Measurements from ENCODE around the gene RAB35.

RAB35 gene

GRCh38 chr12:120116441-120116791 lies at the start of gene RAB35:
Gene RAB35 (minus strand): TSS chr12:120116753. CDS start chr12:120116650, 103 bp downstream.
- no peak for DNase-seq

- DNase-seq, result no peak
These were observed 47.7 kb upstream of the RAB35 start for GRCh38 chr12:120164293-120164692.

DNA sequence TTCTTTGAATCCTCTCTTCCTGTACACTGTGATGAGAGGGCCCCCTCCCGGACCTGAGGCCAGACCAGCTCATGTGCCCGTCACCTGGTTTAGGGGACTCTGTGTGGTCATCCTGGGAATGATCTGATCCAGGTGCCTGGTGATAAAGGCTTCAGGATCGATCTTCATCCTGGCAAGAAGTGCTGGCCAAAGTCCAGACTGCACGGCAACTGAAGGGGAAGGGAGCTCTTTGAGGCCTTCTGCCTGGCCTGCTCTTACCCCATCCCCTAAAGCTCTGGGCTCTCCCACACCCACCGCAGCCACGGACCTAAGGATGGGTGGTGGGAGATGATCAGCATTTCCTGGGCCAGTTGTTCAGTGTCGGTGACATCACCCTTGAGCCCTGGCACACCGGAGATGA lies 46.2 kb upstream of the RAB35 start:
- DNase-seq, result no peak

GRCh38 chr12:120161852-120162251 lies 45.3 kb upstream of the RAB35 start:
- no peak for DNase-seq

DNA sequence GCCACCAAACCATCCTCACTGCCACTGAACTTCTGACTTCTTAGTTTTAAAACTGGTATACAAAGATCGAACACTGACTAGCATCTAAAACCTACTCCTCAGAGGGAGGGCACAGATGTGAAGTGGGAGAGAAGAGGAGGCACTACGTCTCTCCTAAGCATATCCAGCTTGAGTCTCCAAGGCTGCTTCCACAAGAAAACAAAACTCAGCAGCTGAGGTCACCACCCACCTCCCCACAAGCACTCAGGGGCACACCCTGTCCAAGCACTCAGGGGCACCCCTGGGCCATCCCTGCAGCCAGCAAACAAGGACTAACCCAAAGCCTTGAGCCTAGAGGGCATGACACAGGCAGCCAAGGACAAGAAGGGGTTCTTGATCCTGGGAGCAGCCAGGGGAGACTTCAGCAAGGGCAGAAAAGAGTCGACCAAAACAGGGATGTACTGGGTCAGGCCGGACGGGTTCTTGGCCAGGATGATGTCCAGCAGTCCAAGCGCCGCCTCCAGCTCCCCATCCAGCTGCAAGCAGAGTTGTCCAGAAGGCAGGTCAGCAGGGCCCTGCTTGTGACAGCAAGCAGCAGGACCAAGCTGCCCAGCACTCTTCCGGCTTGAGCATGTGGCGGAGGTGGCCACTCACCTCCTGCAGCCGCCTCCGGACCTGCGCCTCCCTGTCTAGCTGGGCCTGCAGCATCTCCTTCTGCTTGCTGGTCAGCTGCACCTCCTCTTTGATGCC lies 43.1 kb upstream of the RAB35 start:
- no peak for DNase-seq

- no peak for DNase-seq
These were observed 41.8 kb upstream of the RAB35 start for GRCh38 chr12:120158351-120158750.

DNA sequence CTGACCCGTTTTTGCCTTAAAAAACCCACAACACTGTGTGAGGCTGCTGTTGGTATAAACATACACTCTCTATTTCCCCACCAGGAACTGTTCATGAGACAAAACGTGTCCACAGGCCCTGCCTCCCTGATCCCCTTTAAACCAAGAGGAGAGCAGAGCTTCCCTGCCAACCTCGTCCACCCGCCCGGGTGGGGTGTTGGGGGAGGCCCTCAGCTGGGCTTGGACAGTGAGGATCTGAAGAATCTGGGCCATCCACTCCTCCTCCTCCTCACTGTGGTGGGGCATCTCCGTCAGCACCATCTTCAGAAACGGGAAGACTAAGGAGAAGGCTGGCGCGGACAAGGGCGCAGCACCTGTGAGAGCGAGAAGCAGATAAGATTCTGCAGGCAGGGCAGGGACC lies 41.1 kb upstream of the RAB35 start:
- no peak for DNase-seq

DNA sequence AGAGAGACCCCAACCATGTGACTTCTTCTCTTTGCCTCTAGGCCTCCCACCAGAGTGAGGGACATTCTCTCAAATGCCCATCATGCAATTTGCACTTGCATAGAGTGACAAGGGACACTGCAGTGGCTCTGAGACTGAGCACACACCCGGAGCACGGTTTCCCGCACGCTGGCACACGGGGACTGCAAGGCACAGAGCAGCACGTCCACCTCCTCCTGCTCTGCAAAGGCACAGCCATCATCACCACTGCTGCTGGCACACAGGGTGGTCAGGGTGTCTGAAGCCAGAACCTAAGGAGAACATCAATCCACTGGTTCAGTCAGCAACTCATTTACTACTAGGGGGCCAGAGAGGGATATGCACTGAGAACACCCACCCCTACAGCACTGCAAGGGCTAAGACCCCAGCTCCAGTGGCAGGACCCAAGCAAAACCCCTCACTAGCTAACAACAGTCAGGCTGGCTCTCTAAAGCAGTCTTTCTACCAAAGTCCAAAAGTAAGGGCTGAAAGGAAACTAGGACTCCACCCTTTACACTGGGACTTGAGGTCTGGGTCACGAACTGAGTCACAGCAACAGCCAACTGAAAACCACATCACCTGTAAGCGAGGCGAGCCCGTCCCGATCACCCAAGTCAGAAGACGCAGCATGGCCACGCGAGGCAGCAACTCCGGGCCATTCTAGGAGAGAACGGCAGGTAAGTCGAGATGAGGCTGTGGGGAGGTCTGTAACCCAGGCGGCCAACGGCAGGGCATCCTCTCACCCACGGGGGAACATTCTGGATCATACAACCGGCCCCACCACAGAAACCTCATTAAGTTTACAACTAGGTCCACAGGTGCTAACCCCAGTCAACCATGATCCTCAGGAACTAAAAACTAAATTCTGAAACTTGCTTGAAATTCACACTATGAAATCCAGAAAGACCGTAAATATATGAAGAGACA lies 40.0 kb upstream of the RAB35 start:
- no peak for DNase-seq

DNA sequence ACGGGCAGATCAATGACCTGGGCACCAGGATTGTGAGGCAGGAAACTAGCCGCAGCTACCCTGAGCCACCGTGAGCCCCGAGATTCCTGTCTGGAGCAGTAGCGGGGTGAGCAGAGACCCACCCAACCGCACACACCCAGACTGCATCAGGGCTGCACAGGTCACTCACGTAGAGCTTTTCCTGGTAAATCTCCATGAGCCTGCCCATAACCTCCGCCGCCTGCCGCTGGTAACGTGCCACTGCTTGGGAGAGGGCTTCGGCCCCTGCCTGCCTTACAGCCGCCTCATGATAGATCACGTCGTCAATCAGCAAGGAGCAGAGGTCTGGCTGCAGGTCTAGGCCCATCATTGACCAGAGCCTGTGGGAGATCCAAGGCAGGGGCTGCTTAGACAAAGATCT lies 38.5 kb upstream of the RAB35 start:
- DNase-seq, result no peak

DNA sequence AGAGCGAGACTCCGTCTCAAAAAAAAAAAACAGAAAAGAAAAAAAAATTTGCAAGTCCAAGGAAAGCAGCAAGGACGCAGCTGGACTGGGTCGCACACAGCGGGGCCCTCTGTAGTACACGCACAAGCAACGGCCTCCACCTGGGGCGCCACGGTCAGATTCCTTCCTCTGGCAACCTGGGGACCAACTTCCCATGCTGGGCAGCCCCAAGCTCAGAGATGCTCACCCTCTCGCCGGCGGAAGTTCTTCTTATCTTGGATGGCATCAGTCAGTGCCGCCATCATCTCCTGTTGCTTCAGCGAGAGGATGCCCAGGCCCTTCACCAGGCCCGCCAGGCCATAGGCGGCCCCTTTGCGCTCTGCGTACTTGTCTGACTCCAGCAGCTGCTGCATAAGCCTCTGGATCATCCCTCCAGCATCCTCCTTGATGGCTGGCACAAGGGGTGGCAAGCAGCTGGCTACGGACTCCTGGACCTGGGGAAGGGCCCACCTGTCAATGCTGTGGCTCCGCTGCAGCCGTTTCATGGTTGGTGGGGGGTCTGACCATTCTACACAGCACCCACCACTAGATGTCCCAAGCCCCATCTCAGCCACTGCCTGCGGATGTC lies 34.5 kb upstream of the RAB35 start:
- DNase-seq, result no peak

GRCh38 chr12:120148011-120148410 lies 31.5 kb upstream of the RAB35 start:
- DNase-seq, result no peak

DNA sequence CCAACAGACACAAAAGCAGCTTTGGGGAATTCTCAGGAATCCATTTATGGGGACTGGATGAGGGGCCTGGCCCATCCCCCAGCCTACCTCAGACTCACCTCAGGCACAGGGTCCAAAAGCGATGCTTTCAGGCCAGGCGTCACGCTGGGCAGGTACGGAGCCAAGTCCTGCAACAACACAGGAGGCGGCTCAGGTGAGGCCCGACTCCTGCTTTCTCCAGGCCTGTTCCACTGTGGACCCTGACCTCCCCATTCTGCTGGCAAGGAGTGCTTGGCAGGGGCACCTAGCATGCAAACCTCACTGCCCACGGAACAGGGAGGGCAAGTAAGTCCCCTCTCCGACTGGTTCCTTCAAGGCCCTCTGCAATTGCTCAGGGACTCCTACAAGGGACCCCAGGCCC lies 28.6 kb upstream of the RAB35 start:
- no peak for DNase-seq

DNA sequence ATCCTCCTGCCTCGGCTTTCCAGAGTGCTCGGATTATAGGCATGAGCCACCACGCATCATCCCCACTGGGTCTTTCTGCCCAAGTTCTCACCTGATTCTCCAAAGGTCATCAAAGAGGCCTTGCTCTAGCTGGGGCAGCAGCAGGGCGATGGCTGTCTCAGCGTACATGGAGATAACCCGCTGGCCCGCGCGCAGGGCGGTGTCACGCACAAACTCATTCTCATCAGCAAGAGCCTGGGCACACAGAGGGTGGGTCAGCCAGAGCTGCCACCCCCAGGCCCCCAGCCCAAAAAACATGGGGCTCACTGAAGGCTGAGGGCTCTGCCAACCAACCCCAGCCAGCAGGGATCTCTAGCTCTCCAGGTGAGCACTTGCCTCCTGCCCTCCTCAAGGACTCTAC lies 27.7 kb upstream of the RAB35 start:
- DNase-seq, result no peak

DNA sequence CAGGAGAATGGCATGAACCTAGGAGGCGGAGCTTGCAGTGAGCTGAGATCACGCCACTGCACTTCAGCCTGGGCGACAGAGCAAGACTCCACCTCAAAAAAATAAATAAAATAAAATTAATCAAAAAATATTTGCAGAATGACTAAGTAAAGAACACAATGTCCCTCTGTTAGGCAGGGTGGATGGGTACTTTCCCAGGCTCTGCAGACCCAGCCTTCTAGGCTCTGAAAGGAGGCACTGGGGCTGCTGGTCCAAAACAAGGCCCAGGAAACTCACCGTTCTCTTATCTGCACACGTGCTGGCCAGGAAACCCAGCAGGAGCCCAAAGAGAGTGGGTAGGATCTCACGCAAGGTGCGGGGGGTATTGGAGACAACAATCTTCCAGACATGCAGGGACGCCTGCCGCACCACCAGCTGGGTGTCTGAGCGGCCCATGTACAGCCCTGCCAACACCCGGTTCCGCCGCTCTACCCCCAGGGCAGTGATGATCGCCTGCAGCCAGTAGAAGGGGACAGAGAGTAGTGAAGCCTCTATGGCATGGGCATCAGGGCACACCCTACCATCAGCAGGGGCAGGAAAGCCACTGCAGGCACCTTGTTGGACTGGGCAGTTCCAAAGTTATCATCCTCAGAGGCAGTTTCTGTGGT lies 25.8 kb upstream of the RAB35 start:
- no peak for DNase-seq

- no peak for DNase-seq
These were observed 24.8 kb upstream of the RAB35 start for GRCh38 chr12:120141336-120141735.

DNA sequence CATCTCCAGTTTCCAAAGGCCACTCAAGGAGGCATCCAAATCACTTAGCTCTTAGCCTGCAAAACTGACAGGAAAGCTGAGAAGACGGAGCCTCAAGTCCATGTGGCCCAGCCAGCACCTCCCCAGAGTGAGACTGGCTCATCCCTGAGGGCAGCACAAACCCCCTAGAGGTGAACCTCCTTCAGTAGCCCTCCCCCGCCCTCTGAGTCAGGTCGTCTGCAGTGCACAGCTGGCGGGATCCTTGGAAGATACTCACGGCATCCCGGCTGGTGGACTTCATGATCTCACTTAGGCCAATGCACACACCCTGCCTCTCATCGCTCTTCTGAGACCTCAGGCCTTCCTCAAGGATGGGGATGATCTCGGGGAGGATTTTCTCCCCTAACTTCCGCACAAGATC lies 24.1 kb upstream of the RAB35 start:
- DNase-seq, result no peak

- DNase-seq, result no peak
These were observed 23.4 kb upstream of the RAB35 start for GRCh38 chr12:120139958-120140357.

- no peak for DNase-seq
These were observed 21.8 kb upstream of the RAB35 start for GRCh38 chr12:120138366-120138765.

- no peak for DNase-seq
These were observed 21.3 kb upstream of the RAB35 start for GRCh38 chr12:120137833-120138232.

GRCh38 chr12:120136093-120136770 lies 19.7 kb upstream of the RAB35 start:
- DNase-seq, result no peak

GRCh38 chr12:120134307-120134980 lies 17.9 kb upstream of the RAB35 start:
- no peak for DNase-seq

- no peak for DNase-seq
These were observed 16.4 kb upstream of the RAB35 start for GRCh38 chr12:120132863-120133385.
